ENCODE results near the gene NEK8.

The NEK8 gene

DNA sequence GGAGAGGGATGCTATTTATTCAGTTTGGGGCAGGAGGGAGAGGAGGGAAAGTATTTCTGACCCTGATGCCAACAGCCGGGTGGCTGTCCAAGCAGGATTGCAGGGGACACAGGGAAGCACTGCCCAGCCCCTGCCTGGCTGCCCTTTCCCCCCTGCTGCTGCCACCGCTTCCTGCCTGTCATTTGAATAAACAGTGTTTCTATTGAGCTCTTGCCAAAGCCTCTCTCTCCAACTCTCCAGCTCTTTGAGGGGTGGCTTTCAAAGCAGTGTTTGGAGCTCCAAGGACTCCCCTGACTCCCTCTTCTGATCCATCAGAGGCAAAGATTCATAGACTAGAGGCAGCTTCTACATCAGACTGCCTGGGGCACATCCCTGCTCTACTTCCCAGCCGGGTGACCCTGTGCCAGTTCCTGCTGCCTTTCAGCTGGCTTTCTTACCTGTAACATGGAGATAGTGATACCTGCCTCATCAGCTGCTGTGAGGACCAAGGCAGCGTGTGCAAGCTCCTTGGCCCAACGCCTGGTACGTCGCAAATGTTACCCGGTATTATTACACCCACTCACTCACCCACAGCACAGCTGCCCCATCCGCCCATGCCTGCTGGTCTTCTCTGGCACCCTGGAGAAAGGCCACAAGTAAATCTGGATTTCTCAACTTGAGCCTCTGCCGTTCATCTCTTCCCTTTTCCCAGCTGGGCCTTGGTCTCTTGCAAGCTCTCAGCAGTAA, 26.4 kb upstream of the NEK8 start:
- H3K36me3 ChIP-seq (ENCODE audit: control insufficient read depth, insufficient read depth, low read length), result peaks cover 79% of the 10 kb centered on the region
- peaks cover 3% of the 10 kb centered on the region for H3K4me1 ChIP-seq (ENCODE audit: control insufficient read depth, insufficient read depth, low read length)
- no peak overlapping the region for H3K4me3 ChIP-seq (ENCODE audit: low read depth, low read length)
- H3K27me3 ChIP-seq (ENCODE audit: control insufficient read depth, insufficient read depth, low read length), result no peaks in the 10 kb centered on the region
- H3K9ac ChIP-seq (ENCODE audit: low read depth, low read length), result no peak overlapping the region
- H3K9me3 ChIP-seq (ENCODE audit: control insufficient read depth, insufficient read depth, low read length), result no peaks in the 10 kb centered on the region

- Histone ChIP-seq H3K9me3 (ENCODE audit: control insufficient read depth, insufficient read depth, low read length) (no peaks in the 10 kb centered on the region), H3K9ac (ENCODE audit: low read depth, low read length) (no peak overlapping the region), H3K4me1 (ENCODE audit: control insufficient read depth, insufficient read depth, low read length) (peaks cover 3% of the 10 kb centered on the region), H3K27me3 (ENCODE audit: control insufficient read depth, insufficient read depth, low read length) (no peaks in the 10 kb centered on the region), H3K36me3 (ENCODE audit: control insufficient read depth, insufficient read depth, low read length) (peaks cover 73% of the 10 kb centered on the region), H3K4me3 (ENCODE audit: low read depth, low read length) (no peak overlapping the region)
These were observed 25.8 kb upstream of the NEK8 start for GRCh38 chr17:28702752-28703150.

GRCh38 chr17:28703552-28704218, 24.9 kb upstream of the NEK8 start:
- peaks cover 3% of the 10 kb centered on the region for H3K4me1 ChIP-seq (ENCODE audit: control insufficient read depth, insufficient read depth, low read length)
- no peak overlapping the region for H3K9ac ChIP-seq (ENCODE audit: low read depth, low read length)
- H3K27me3 ChIP-seq (ENCODE audit: control insufficient read depth, insufficient read depth, low read length), result no peaks in the 10 kb centered on the region
- no peak overlapping the region for H3K4me3 ChIP-seq (ENCODE audit: low read depth, low read length)
- peaks cover 64% of the 10 kb centered on the region for H3K36me3 ChIP-seq (ENCODE audit: control insufficient read depth, insufficient read depth, low read length)
- H3K9me3 ChIP-seq (ENCODE audit: control insufficient read depth, insufficient read depth, low read length), result no peaks in the 10 kb centered on the region

DNA sequence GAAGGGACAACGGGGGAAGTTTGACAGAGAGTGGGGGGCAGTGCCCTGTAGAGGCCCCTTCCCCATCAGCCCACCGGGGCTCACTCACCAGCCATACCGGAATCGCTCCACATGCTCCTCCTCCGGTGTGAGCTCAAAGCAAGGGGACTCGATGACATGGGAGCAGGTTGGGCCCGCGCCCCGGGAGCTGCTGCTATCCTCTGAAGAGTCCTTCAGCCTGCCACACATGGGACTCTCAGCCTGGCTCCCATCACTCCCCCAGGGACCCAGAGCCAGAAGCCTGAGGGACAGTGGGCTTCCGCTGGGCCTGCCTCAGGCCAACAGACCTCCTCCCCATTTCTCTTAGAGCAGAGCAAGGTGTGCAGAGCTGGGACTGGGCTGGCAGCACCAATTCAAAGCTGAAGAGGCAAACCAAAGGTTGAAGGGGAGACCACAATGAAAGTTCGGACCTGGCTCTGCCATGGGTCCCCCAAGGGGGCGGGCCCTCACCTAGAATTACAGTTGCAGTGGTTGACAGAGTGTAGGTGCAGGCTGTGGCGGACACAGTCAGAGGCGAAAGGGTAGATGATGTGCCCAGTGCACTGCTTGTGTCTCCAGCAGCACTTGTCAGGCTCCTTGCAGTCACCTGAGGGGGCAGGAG, 24.2 kb upstream of the NEK8 start:
- peaks cover 58% of the 10 kb centered on the region for H3K36me3 ChIP-seq (ENCODE audit: control insufficient read depth, insufficient read depth, low read length)
- H3K4me3 ChIP-seq (ENCODE audit: low read depth, low read length), result no peak overlapping the region
- H3K9me3 ChIP-seq (ENCODE audit: control insufficient read depth, insufficient read depth, low read length), result no peaks in the 10 kb centered on the region
- no peak overlapping the region for H3K9ac ChIP-seq (ENCODE audit: low read depth, low read length)
- no peaks in the 10 kb centered on the region for H3K27me3 ChIP-seq (ENCODE audit: control insufficient read depth, insufficient read depth, low read length)
- H3K4me1 ChIP-seq (ENCODE audit: control insufficient read depth, insufficient read depth, low read length), result peaks cover 3% of the 10 kb centered on the region

DNA sequence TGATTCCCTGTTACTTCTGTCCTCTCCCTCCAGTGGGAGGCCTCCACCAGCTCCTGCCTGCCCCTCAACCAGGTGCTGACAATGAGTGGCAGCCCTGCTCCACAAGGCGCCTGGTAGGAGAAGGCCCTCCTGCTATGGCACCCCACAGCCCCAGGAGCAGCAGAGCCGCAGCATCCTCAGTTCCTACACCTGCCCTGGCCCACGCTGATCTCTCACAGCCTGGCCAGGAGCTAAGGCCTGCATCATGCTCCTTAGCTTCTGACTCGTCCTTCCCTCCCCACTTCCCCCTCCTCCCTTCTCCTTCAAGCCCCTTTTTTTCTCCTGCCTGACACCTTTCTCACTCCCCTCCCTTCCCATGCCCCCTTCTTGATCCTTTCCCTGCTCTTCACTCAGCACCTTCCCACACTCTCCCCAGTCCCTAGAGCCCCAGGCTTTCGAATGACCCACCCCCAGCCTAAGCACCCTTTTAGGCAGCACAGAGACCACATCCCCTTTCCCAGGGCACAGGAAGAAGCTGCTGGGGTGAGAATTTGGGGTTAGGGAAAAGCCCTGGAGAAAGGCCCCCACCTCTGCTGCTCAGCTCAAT, 23.4 kb upstream of the NEK8 start:
- H3K27me3 ChIP-seq (ENCODE audit: control insufficient read depth, insufficient read depth, low read length), result no peaks in the 10 kb centered on the region
- peaks cover 50% of the 10 kb centered on the region for H3K36me3 ChIP-seq (ENCODE audit: control insufficient read depth, insufficient read depth, low read length)
- H3K4me1 ChIP-seq (ENCODE audit: control insufficient read depth, insufficient read depth, low read length), result peaks cover 3% of the 10 kb centered on the region
- H3K4me3 ChIP-seq (ENCODE audit: low read depth, low read length), result no peak overlapping the region
- no peak overlapping the region for H3K9ac ChIP-seq (ENCODE audit: low read depth, low read length)
- H3K9me3 ChIP-seq (ENCODE audit: control insufficient read depth, insufficient read depth, low read length), result no peaks in the 10 kb centered on the region

GRCh38 chr17:28705728-28706334, 22.8 kb upstream of the NEK8 start:
- no peaks in the 10 kb centered on the region for H3K9me3 ChIP-seq (ENCODE audit: control insufficient read depth, insufficient read depth, low read length)
- H3K4me1 ChIP-seq (ENCODE audit: control insufficient read depth, insufficient read depth, low read length), result peaks cover 3% of the 10 kb centered on the region
- no peak overlapping the region for H3K9ac ChIP-seq (ENCODE audit: low read depth, low read length)

GRCh38 chr17:28706471-28707338, 21.9 kb upstream of the NEK8 start:
- peaks cover 3% of the 10 kb centered on the region for H3K4me1 ChIP-seq (ENCODE audit: control insufficient read depth, insufficient read depth, low read length)
- H3K9me3 ChIP-seq (ENCODE audit: control insufficient read depth, insufficient read depth, low read length), result no peaks in the 10 kb centered on the region
- no peak overlapping the region for H3K4me3 ChIP-seq (ENCODE audit: low read depth, low read length)
- H3K27me3 ChIP-seq (ENCODE audit: control insufficient read depth, insufficient read depth, low read length), result no peaks in the 10 kb centered on the region
- H3K9ac ChIP-seq (ENCODE audit: low read depth, low read length), result peak overlapping the region; percentile 24
- peaks cover 34% of the 10 kb centered on the region for H3K36me3 ChIP-seq (ENCODE audit: control insufficient read depth, insufficient read depth, low read length)

More at GRCh38 chr17:28705728-28706334, 22.8 kb upstream of the NEK8 start:
- Histone ChIP-seq H3K27me3 (ENCODE audit: control insufficient read depth, insufficient read depth, low read length) (no peaks in the 10 kb centered on the region), H3K4me3 (ENCODE audit: low read depth, low read length) (no peak overlapping the region), H3K36me3 (ENCODE audit: control insufficient read depth, insufficient read depth, low read length) (peaks cover 43% of the 10 kb centered on the region)

GRCh38 chr17:28707339-28707720, 21.3 kb upstream of the NEK8 start:
- H3K27me3 ChIP-seq (ENCODE audit: control insufficient read depth, insufficient read depth, low read length), result no peaks in the 10 kb centered on the region

GRCh38 chr17:28710861-28711722, 17.5 kb upstream of the NEK8 start:
- Histone ChIP-seq H3K27me3 (ENCODE audit: control insufficient read depth, insufficient read depth, low read length) (no peaks in the 10 kb centered on the region), H3K9me3 (ENCODE audit: control insufficient read depth, insufficient read depth, low read length) (no peaks in the 10 kb centered on the region), H3K36me3 (ENCODE audit: control insufficient read depth, insufficient read depth, low read length) (peaks cover 22% of the 10 kb centered on the region), H3K4me1 (ENCODE audit: control insufficient read depth, insufficient read depth, low read length) (peaks cover 11% of the 10 kb centered on the region), H3K9ac (ENCODE audit: low read depth, low read length) (peak overlapping the region; percentile 70), H3K4me3 (ENCODE audit: low read depth, low read length) (peak overlapping the region; percentile 76)

More at GRCh38 chr17:28707339-28707720, 21.3 kb upstream of the NEK8 start:
- Histone ChIP-seq H3K36me3 (ENCODE audit: control insufficient read depth, insufficient read depth, low read length) (peaks cover 28% of the 10 kb centered on the region), H3K9ac (ENCODE audit: low read depth, low read length) (peak overlapping the region; percentile 24), H3K4me1 (ENCODE audit: control insufficient read depth, insufficient read depth, low read length) (peaks cover 3% of the 10 kb centered on the region), H3K9me3 (ENCODE audit: control insufficient read depth, insufficient read depth, low read length) (no peaks in the 10 kb centered on the region), H3K4me3 (ENCODE audit: low read depth, low read length) (no peak overlapping the region)

- no peaks in the 10 kb centered on the region for H3K9me3 ChIP-seq (ENCODE audit: control insufficient read depth, insufficient read depth, low read length)
- H3K4me1 ChIP-seq (ENCODE audit: control insufficient read depth, insufficient read depth, low read length), result peaks cover 14% of the 10 kb centered on the region
- peak within 1 kb of the TSS; percentile 70 for H3K9ac ChIP-seq (ENCODE audit: low read depth, low read length)
- H3K4me3 ChIP-seq (ENCODE audit: low read depth, low read length), result peak within 1 kb of the TSS; percentile 76
- H3K27me3 ChIP-seq (ENCODE audit: control insufficient read depth, insufficient read depth, low read length), result no peaks in the 10 kb centered on the region
- peaks cover 22% of the 10 kb centered on the region for H3K36me3 ChIP-seq (ENCODE audit: control insufficient read depth, insufficient read depth, low read length)
These were observed 16.9 kb upstream of the NEK8 start, which contains the start of gene PROCA1 for GRCh38 chr17:28711723-28712031. PROCA1 (minus strand) TSS chr17:28711888; CDS start chr17:28711660, 228 bp downstream.

All from iPS-15b (cell line).